Activated CD4-positive, alpha-beta T cell treated with anti-CD3 and anti-CD28 coated beads, Interleukin-2, amount 10 ng/mL, durations not matched to agents 24 days and 14 days (primary cell): Measurements from ENCODE around the gene GRID1. TPM values are rescaled to one million over a fixed set of nuclear protein-coding genes. Genes with fewer than 3 reads are reported as not detected.
"Not testable (repeated sequence)": the region's sequence is repeated elsewhere in the genome, so short reads cannot be mapped to it uniquely, and the experiment has no call there.

Experiments
- DNase-seq: peaks from one replicate; pipeline ENCODE4 v3.0.0; 2022
- H3K27ac Mint-ChIP-seq: one replicate; pipeline ENCODE4 v1.8.0; 2022; ENCODE audit warnings: mild to moderate bottlenecking, mixed read lengths
- H3K27me3 Mint-ChIP-seq: one replicate; pipeline ENCODE4 v1.8.0; 2022; ENCODE audit warnings: mixed read lengths
- H3K36me3 Mint-ChIP-seq: one replicate; pipeline ENCODE4 v1.8.0; 2022; ENCODE audit warnings: low read depth, mild to moderate bottlenecking, mixed read lengths
- H3K4me1 Mint-ChIP-seq: one replicate; pipeline ENCODE4 v1.8.0; 2021; ENCODE audit warnings: mixed read lengths
- H3K4me3 Mint-ChIP-seq: one replicate; pipeline ENCODE4 v1.8.0; 2022; ENCODE audit warnings: mild to moderate bottlenecking, moderate library complexity, mixed read lengths
- H3K9me3 Mint-ChIP-seq: one replicate; pipeline ENCODE4 v1.8.0; 2021; ENCODE audit warnings: mixed read lengths
- intact Hi-C: fragments of 100-400 bp; cut with micrococcal nuclease; formaldehyde crosslinking; loops from one replicate; pipeline ENCODE4 v1.15.1; 2023
- total RNA-seq: library from RNA; stranded (reverse); gene quantifications from 2 replicates; pipeline ENCODE4 v1.2.3, GENCODE V29; 2022

Gene GRID1
- total RNA-seq, 1 donor from 2014 or later, result not detected

DNA sequence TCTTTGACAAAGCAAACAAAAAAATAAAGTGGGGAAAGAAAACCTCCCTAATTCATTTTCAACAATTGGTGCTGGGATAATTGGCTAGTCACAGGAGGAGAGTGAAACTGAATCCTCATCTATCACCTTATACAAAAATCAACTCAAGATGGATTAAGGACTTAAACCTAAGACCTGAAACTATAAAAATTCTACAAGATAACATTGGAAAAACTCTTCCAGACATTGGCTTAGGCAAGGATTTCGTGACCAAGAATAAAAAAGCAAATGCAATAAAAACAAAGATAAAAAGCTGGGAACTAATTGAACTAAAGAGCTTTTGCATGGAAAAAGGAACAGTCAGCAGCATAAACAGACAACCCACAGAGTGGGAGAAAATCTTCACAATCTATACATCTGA, 271.5 kb downstream of the GRID1 start:
- H3K36me3 Mint-ChIP-seq, H3K4me3 Mint-ChIP-seq, H3K4me1 Mint-ChIP-seq, H3K27ac Mint-ChIP-seq, H3K9me3 Mint-ChIP-seq, DNase-seq, intact Hi-C loops: not testable (repeated sequence)
- peaks cover 11% of the 10 kb centered on the region for H3K27me3 Mint-ChIP-seq

- intact Hi-C loops, DNase-seq, H3K27ac Mint-ChIP-seq, H3K9me3 Mint-ChIP-seq, H3K36me3 Mint-ChIP-seq, H3K4me1 Mint-ChIP-seq, H3K4me3 Mint-ChIP-seq: not testable (repeated sequence)
- peaks cover 11% of the 10 kb centered on the region for H3K27me3 Mint-ChIP-seq
These were observed 274.3 kb downstream of the GRID1 start for GRCh38 chr10:86092311-86092710.

GRCh38 chr10:86091216-86091615, 275.4 kb downstream of the GRID1 start:
- Mint-ChIP-seq H3K4me1 (no peaks in the 10 kb centered on the region), H3K27me3 (peaks cover 12% of the 10 kb centered on the region), H3K9me3 (no peaks in the 10 kb centered on the region), H3K36me3 (no peaks in the 10 kb centered on the region), H3K4me3 (no peak overlapping the region), H3K27ac (no peak overlapping the region)
- DNase-seq, result no peak
- intact Hi-C loops, result no loop called here

GRCh38 chr10:86090807-86091206, 275.8 kb downstream of the GRID1 start:
- Mint-ChIP-seq H3K4me3 (no peak overlapping the region), H3K36me3 (no peaks in the 10 kb centered on the region), H3K9me3 (no peaks in the 10 kb centered on the region), H3K27me3 (peaks cover 12% of the 10 kb centered on the region), H3K27ac (no peak overlapping the region), H3K4me1 (no peaks in the 10 kb centered on the region)
- DNase-seq, result no peak
- intact Hi-C loops, result no loop called here

DNA sequence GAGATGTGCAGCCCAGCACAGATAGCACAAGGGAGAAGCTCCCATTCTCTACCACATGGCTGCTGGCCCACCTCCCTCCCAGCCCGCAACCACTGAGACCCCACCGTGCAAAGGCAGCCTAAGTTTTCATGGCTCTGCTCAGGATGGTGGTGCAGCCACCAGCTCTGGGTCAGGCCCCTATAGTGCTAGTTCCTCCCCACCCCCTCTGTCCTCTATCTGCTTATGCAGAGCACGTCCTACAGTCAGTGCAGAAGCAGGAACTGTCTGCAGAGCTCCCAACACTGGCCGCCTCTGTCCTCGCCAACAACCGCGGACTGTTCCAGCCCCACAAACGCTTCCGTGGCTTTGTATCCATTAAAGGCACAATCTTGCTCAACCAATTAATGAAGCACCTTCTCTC, 278.9 kb downstream of the GRID1 start:
- intact Hi-C loops, result no loop called here
- H3K36me3 Mint-ChIP-seq, result no peaks in the 10 kb centered on the region
- peaks cover 8% of the 10 kb centered on the region for H3K27me3 Mint-ChIP-seq
- no peak overlapping the region for H3K4me3 Mint-ChIP-seq
- no peaks in the 10 kb centered on the region for H3K4me1 Mint-ChIP-seq
- H3K27ac Mint-ChIP-seq, result no peak overlapping the region
- DNase-seq, result no peak
- H3K9me3 Mint-ChIP-seq, result no peaks in the 10 kb centered on the region

- intact Hi-C loops, result no loop called here
These were observed 280.2 kb downstream of the GRID1 start for GRCh38 chr10:86086418-86086817.

GRCh38 chr10:86085686-86086085, 280.9 kb downstream of the GRID1 start:
- Mint-ChIP-seq H3K9me3 (no peaks in the 10 kb centered on the region), H3K27me3 (peaks cover 9% of the 10 kb centered on the region), H3K4me3 (no peak overlapping the region), H3K36me3 (no peaks in the 10 kb centered on the region), H3K27ac (no peak overlapping the region), H3K4me1 (no peaks in the 10 kb centered on the region)
- DNase-seq, result no peak
- intact Hi-C loops, result no loop called here

More at GRCh38 chr10:86086418-86086817, 280.2 kb downstream of the GRID1 start:
- Mint-ChIP-seq H3K4me1 (no peaks in the 10 kb centered on the region), H3K9me3 (no peaks in the 10 kb centered on the region), H3K4me3 (no peak overlapping the region), H3K27me3 (peaks cover 9% of the 10 kb centered on the region), H3K36me3 (no peaks in the 10 kb centered on the region), H3K27ac (no peak overlapping the region)
- no peak for DNase-seq

GRCh38 chr10:86085136-86085535, 281.5 kb downstream of the GRID1 start:
- H3K4me1 Mint-ChIP-seq, result no peaks in the 10 kb centered on the region
- H3K36me3 Mint-ChIP-seq, result no peaks in the 10 kb centered on the region
- peaks cover 7% of the 10 kb centered on the region for H3K27me3 Mint-ChIP-seq
- no peak for DNase-seq
- intact Hi-C loops, result no loop called here
- H3K27ac Mint-ChIP-seq, result no peak overlapping the region
- H3K4me3 Mint-ChIP-seq, result no peak overlapping the region
- no peaks in the 10 kb centered on the region for H3K9me3 Mint-ChIP-seq

DNA sequence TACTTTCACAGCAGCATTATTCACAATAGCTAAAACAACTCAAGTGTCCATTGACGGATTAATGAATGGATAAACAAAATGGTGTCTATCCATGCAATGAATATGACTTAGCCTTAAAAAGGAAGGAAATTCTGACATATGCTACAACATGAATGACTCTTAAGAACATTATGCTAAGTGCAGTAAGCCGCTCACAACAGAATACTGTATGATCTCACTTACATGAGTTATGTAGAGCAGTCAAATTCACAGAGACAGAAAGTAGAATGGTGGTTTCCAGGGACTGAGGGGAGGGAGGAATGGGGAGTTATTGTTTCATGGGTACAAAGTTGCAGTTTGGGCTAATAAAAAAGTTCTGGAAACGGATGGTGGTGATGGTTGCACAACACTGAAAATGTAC, 282.0 kb downstream of the GRID1 start:
- Mint-ChIP-seq H3K9me3 (no peaks in the 10 kb centered on the region), H3K27me3 (peaks cover 7% of the 10 kb centered on the region), H3K36me3 (no peaks in the 10 kb centered on the region), H3K27ac (no peak overlapping the region), H3K4me3 (no peak overlapping the region), H3K4me1 (no peaks in the 10 kb centered on the region)
- intact Hi-C loops, result no loop called here
- DNase-seq, result no peak

- intact Hi-C loops, result no loop called here
These were observed 282.9 kb downstream of the GRID1 start for GRCh38 chr10:86083664-86084175.

DNA sequence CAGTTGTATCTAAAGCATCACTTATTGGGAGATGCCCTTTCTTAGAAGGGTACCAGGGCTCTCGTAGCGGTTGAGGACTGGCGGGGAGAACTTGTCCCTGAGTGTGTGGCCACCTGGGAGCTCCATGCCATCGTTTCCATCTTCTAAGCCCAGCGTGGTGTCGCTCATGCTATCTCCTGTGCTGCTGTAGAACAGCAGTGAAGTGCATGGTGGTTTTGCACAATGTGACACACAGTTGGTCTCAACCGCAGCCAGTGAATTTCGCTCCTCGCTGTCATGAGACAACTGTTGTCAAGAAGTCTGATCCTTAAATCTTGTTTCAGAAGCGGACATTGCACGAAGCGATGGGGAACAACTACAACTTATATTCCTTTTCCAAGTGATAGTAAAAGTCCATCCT, 283.4 kb downstream of the GRID1 start:
- intact Hi-C loops, result no loop called here
- Mint-ChIP-seq H3K27ac (no peak overlapping the region), H3K27me3 (peaks cover 7% of the 10 kb centered on the region), H3K4me3 (no peak overlapping the region), H3K36me3 (no peaks in the 10 kb centered on the region), H3K9me3 (no peaks in the 10 kb centered on the region), H3K4me1 (no peaks in the 10 kb centered on the region)
- DNase-seq, result no peak

More at GRCh38 chr10:86083664-86084175, 282.9 kb downstream of the GRID1 start:
- DNase-seq, result no peak
- Mint-ChIP-seq H3K27ac (no peak overlapping the region), H3K9me3 (no peaks in the 10 kb centered on the region), H3K4me1 (no peaks in the 10 kb centered on the region), H3K36me3 (no peaks in the 10 kb centered on the region), H3K27me3 (peaks cover 7% of the 10 kb centered on the region), H3K4me3 (no peak overlapping the region)

DNA sequence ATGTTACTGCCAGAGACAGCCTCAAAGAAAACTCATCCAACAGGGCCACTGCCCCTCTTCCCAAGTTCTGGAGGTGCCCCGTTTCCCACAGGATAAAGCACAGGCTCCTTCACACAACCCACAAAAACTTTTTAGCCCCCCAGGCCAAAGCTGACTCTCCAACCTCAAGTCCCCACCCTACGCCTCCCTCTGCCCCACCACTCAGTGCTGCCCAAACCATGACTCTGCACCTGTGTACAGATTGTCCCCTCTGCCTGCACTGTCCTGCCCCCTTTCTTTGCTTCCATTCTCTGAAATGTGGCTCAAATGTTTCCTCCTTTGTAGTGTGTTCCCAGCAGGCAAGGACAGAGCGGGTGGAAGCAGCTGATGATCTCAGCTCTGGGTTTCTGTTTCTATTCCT, 284.0 kb downstream of the GRID1 start:
- no peak overlapping the region for H3K4me3 Mint-ChIP-seq
- H3K27me3 Mint-ChIP-seq, result peaks cover 3% of the 10 kb centered on the region
- no peak for DNase-seq
- H3K9me3 Mint-ChIP-seq, result no peaks in the 10 kb centered on the region
- H3K36me3 Mint-ChIP-seq, result no peaks in the 10 kb centered on the region
- H3K27ac Mint-ChIP-seq, result no peak overlapping the region
- no peaks in the 10 kb centered on the region for H3K4me1 Mint-ChIP-seq
- intact Hi-C loops, result no loop called here

DNA sequence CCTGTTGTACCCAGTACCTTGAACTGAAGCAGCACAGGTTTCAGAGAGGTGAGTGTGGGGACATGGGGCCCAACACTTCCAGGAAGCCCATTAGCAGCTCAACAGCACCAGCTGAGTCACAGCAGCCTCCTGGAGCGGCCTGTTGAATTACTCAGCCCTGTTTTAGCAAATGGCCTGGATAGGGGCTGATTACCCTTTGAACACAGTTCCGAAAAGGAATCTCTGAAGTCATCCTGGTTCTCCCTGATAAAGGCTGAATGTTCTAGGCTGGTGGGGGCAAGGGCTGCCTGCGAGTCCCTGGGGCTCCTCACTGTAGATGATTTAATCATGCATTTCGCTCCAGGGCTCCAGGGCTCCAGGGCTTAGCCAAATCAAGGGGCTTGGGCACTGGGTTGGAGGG, 287.5 kb downstream of the GRID1 start:
- no peak overlapping the region for H3K27ac Mint-ChIP-seq
- H3K9me3 Mint-ChIP-seq, result no peaks in the 10 kb centered on the region
- peaks cover 8% of the 10 kb centered on the region for H3K27me3 Mint-ChIP-seq
- no peaks in the 10 kb centered on the region for H3K4me1 Mint-ChIP-seq
- intact Hi-C loops, result no loop called here
- no peak overlapping the region for H3K4me3 Mint-ChIP-seq
- no peak for DNase-seq
- no peaks in the 10 kb centered on the region for H3K36me3 Mint-ChIP-seq

GRCh38 chr10:86078639-86079035, 288.0 kb downstream of the GRID1 start:
- intact Hi-C loops, result no loop called here
- peaks cover 8% of the 10 kb centered on the region for H3K27me3 Mint-ChIP-seq
- H3K36me3 Mint-ChIP-seq, result no peaks in the 10 kb centered on the region
- H3K9me3 Mint-ChIP-seq, result no peaks in the 10 kb centered on the region
- H3K27ac Mint-ChIP-seq, result no peak overlapping the region
- H3K4me3 Mint-ChIP-seq, result no peak overlapping the region
- no peak for DNase-seq
- no peaks in the 10 kb centered on the region for H3K4me1 Mint-ChIP-seq

- Mint-ChIP-seq H3K36me3 (no peaks in the 10 kb centered on the region), H3K9me3 (no peaks in the 10 kb centered on the region), H3K27me3 (peaks cover 8% of the 10 kb centered on the region), H3K4me3 (no peak overlapping the region), H3K4me1 (no peaks in the 10 kb centered on the region), H3K27ac (no peak overlapping the region)
- no peak for DNase-seq
- intact Hi-C loops, result no loop called here
These were observed 288.5 kb downstream of the GRID1 start for GRCh38 chr10:86077871-86078638.
